ENCODE results near the gene NTHL1.

The NTHL1 gene

GRCh38 chr16:2083876-2084780 is 36.5 kb upstream of the NTHL1 start:
- no peak for DNase-seq

- no peak for DNase-seq
Measured at GRCh38 chr16:2083409-2083808, 35.8 kb upstream of the NTHL1 start.

- no peak for DNase-seq
Measured at GRCh38 chr16:2082983-2083364, 35.3 kb upstream of the NTHL1 start.

GRCh38 chr16:2082171-2082982 is 34.7 kb upstream of the NTHL1 start:
- no peak for DNase-seq

- DNase-seq = no peak
Measured at GRCh38 chr16:2081201-2082084, 33.8 kb upstream of the NTHL1 start.

GRCh38 chr16:2079991-2080390 is 32.4 kb upstream of the NTHL1 start:
- DNase-seq = no peak

GRCh38 chr16:2079311-2079800 is 31.7 kb upstream of the NTHL1 start:
- DNase-seq = no peak

GRCh38 chr16:2078691-2079090 is 31.1 kb upstream of the NTHL1 start:
- DNase-seq = no peak

GRCh38 chr16:2078096-2078495 is 30.5 kb upstream of the NTHL1 start:
- DNase-seq = no peak

GRCh38 chr16:2077696-2078095 is 30.1 kb upstream of the NTHL1 start:
- no peak for DNase-seq

- DNase-seq = no peak
Measured at GRCh38 chr16:2077016-2077415, 29.4 kb upstream of the NTHL1 start.

GRCh38 chr16:2076072-2076865 is 28.6 kb upstream of the NTHL1 start:
- DNase-seq = no peak

- no peak for DNase-seq
Measured at GRCh38 chr16:2075631-2076030, 28.0 kb upstream of the NTHL1 start.

- DNase-seq = no peak
Measured at GRCh38 chr16:2074071-2074470, 26.4 kb upstream of the NTHL1 start.

- DNase-seq = no peak
Measured at GRCh38 chr16:2072926-2073325, 25.3 kb upstream of the NTHL1 start.

GRCh38 chr16:2071454-2072202 is 24.0 kb upstream of the NTHL1 start:
- no peak for DNase-seq

- no peak for DNase-seq
Measured at GRCh38 chr16:2070576-2071453, 23.2 kb upstream of the NTHL1 start.

- no peak for DNase-seq
Measured at GRCh38 chr16:2066139-2066538, 18.5 kb upstream of the NTHL1 start.

- DNase-seq = no peak
Measured at GRCh38 chr16:2064368-2064945, 16.8 kb upstream of the NTHL1 start.

GRCh38 chr16:2063861-2064260 is 16.2 kb upstream of the NTHL1 start:
- DNase-seq = no peak
